GM21360 (cell line): ENCODE measurements around the gene DBI.

ENCODE experiments used
- ATAC-seq: cut with Tn5 transposase; IDR thresholded peaks from one replicate; pipeline ENCODE4 v1.9.1; 2021; ENCODE audit warnings: mild to moderate bottlenecking, moderate library complexity; ENCODE audit not compliant: unreplicated experiment

Gene DBI

GRCh38 chr2:119366649-119367471 is at the start of gene DBI, which contains the start of gene C2orf76:
DBI (plus strand) TSS chr2:119366977; CDS start chr2:119367052, 75 bp downstream.
C2orf76 (minus strand) TSS chr2:119366834; CDS start chr2:119339959, 26,875 bp downstream.
- ATAC-seq, result peak; percentile 94

- ATAC-seq, result no peak
Measured at GRCh38 chr2:119317554-119317953, 49.2 kb upstream of the DBI start.

GRCh38 chr2:119319593-119319992 is 47.2 kb upstream of the DBI start:
- ATAC-seq, result no peak

DNA sequence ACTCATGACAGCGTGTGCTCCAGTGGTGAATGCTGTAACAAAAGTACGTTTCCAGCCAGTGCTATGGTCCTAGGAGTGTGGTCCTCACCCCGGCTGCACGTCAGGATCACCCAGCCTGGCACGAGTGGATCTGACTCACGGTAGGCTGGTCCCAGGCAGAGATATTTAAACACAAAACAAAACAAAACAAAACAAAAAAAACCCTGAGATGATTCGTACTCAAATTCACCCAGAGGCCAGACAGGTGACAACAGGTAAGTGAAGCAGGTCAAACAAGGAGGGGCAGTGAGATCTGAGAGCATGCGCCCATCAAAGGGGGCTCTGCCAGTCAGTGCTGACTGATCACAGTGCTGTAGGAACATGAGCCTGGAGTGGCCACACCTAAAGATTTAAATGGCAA is 43.3 kb upstream of the DBI start:
- ATAC-seq, result no peak

- ATAC-seq, result no peak
Measured at GRCh38 chr2:119324685-119325270, 42.0 kb upstream of the DBI start.

DNA sequence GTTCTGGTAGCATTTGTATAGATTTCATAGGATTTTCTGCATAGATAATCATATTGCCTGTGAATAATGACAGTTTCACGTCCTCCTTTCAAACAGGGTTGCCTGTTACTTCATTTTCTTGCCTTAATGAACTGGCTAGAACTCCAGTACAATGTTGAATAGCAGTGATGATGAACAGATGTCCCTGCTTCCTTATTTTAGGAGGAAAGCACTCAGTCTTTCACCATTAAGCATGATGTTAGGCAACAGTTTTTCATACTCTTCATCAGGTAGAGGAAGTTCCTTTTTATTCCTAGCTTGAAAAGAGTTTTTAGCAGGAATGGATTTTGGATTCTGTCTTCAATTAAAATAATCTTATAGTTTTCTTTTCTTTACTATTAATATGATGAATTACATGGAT is 39.8 kb upstream of the DBI start:
- ATAC-seq, result no peak

DNA sequence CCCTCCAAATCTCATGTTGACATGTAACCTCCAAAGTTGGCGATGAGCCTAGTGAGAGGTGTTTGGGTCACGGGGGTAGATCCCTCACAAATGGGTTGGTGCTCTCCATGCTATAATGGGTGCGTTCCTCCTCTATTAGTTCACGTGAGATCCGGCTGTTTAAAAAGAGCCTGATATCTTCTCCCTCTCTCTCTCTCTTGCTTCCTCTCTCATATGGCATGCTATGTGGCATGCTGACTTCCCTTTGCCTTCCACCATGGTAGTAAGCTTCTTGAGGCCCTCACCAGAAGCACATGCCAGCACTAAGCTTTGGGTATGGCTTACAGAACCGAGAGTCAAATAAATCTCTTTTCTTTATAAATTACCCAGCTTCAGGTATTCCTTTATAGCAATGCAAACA is 39.3 kb upstream of the DBI start:
- no peak for ATAC-seq

DNA sequence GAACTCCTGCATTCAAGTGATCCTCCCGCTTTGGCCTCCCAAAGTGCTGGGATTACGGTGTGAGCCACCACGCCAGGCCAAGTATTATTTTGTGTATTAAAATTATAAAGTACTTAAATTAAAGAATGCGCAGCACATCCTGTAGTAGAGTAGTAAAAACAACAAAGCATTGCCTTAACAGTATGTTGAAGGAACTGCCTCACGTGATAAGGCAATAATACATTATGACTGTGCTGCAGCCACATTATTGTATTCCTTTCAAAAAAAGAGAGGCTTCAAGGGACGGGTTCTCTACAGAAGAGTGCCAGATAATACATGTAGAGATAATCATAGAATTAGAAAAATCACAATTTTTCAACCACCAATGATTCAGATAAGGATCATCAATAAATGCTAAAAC is 33.8 kb upstream of the DBI start:
- no peak for ATAC-seq

- no peak for ATAC-seq
Measured at GRCh38 chr2:119333360-119333759, 33.4 kb upstream of the DBI start.

DNA sequence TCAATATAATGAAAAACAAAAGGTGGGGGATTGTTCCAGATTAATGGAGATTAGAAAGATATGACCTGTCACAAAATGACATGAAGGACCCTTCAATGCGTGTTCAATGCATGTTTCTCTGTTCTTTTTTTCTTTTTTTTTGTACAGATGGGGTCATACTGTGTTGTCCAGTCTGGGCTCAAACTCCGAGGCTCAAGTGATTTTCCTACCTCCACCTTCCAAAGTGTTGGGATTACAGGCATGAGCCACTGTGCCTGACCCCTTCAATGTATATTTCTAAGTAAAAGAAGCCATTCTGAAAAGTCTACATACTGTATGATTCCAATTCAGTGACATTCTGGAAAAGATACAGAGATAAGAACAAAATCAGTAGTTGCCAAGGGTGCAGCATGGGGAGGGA is 32.9 kb upstream of the DBI start:
- ATAC-seq, result no peak

DNA sequence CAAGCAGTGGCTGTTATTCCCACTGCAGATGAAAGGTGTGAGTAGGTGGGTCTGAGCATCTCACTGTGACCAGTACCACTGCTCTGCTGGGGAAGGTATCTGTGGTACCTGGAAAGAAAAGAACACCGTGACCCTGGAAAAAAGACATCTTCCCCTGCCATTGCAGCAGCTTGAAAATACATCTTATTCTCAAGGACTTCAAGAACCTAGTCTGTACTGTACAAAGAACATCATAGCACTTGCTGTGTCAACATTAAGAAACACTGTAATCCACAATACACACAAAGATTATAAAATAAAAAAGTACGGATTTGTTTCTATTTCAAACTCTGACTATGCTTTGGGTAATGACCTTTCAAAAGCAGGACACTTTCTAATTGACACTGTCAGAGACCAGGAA is 29.0 kb upstream of the DBI start:
- no peak for ATAC-seq

GRCh38 chr2:119338272-119338671 is 28.5 kb upstream of the DBI start:
- no peak for ATAC-seq

GRCh38 chr2:119338826-119339561 is 27.8 kb upstream of the DBI start:
- ATAC-seq, result peak; percentile 98

DNA sequence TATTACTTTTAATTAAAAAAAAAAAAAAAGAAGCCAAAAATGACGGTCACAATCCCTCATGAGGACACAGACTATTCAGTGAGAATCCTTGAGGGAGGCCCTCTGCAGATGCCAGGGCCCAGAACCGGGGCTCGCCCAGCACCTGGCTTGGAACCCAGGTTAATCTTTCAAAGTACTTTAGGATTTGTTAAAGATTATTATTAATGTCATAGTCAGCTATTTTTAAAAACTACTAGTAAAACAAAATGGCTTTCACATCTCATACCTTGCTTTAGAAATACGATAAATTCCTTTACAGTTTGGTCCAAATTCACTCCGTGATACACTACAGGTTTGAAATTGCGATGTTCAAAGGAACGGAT is 27.2 kb upstream of the DBI start:
- ATAC-seq, result no peak

DNA sequence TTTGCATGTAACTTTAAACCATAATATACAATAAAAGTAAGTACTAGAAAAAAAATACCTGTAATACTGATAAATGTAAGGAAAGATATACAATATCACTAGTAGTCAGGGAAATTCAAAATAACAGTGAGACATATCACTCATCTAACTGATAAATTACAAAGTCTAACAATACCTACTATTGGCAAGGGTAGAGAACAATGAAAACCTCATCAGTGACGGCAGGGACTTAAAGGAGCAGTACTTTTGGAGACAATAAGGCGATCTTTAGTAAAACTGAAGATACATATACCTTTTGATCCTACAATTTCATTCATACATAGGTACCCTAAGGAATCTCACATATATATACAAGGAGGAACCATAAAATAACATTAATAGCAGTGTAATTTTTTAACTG is 25.1 kb upstream of the DBI start:
- ATAC-seq, result no peak

GRCh38 chr2:119349289-119349688 is 17.5 kb upstream of the DBI start:
- ATAC-seq, result no peak

DNA sequence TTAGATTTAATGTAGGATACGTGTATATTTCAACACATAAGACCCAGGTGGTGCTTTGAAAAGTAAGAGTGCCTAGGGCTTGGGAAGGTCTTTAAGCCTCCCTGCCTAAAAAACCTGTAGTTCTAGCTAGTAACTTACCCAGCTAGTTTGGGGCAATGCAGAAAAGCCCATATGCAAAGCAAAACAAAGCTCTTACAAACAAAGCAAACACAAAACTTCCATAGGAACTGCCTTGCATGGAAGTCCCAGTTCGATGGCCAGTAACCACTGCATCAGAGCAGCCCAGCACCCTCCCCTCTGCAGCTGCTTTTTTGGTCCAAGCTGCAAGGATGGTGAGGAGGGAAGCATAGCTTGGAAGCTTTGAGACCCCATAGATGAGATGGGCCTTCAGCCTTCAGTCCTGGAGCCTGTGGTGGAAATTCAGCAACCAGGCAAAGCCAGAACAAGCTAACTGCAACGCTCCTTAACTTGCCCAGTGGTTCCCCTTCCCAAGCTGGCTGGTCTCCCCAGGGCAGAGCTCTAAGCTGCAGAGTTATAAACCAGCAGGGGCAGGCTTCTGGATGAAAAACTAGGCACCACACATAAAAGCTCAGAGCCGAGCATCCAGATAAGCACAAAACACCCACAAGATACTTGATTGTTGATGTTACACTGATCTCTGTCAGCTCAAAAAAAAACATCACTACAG is 16.3 kb upstream of the DBI start:
- no peak for ATAC-seq

- peak; percentile 89 for ATAC-seq
Measured at GRCh38 chr2:119352357-119352756, 14.4 kb upstream of the DBI start.

DNA sequence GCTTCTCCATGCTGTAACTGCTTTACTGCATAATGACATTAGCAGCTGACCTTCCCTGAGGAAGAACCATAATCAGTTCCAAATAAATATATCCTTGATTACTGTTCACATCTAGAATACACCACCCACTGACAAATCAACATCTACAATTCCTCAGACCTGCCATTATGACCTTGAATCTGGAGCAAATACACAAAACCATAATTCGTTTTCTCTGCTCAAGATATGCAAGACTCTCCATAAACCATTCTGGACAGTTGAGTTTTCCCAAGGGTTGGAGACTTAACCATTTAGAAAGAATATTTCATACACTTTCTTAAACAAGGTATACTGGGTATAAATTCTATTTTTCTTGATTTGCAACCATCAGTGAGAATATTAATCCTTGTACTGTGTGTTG is 11.9 kb upstream of the DBI start:
- ATAC-seq, result no peak

DNA sequence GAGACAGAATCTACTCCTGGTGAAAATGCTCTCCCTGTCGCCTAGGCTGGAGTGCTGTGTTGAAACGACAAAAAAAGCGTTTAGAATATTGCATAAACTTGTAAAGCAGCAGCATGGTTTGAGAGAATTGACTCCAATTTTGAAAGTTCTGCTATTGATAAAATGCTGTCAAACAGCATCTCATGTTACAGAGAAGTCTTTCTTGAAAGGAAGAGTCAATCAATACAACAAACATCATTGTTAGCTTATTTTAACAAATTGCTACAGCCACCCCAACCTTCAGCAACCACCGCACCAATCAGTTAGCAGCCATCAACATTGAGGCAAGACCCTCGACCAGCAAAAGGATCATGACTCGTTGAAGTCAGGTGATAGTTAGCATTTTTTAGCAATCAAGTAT is 7.0 kb upstream of the DBI start:
- no peak for ATAC-seq

- no peak for ATAC-seq
Measured at GRCh38 chr2:119360423-119360966, 6.3 kb upstream of the DBI start.
